Ishikawa (cell line): Measurements from ENCODE around the gene METRNL.

Experiments
- CEBPB ChIP-seq: IDR thresholded peaks from 2 replicates; pipeline ENCODE4 v1.6.1; 2012
- CREB1 ChIP-seq: IDR thresholded peaks from 2 replicates; pipeline ENCODE4 v1.6.1; 2012; ENCODE audit warnings: low read depth
- EP300 ChIP-seq: IDR thresholded peaks from 2 replicates; pipeline ENCODE4 v1.6.1; 2012; ENCODE audit warnings: borderline replicate concordance
- RAD21 ChIP-seq: IDR thresholded peaks from 2 replicates; pipeline ENCODE4 v1.6.1; 2012; ENCODE audit warnings: low read depth
- REST ChIP-seq: IDR thresholded peaks from 2 replicates; pipeline ENCODE4 v1.6.1; 2012; ENCODE audit warnings: low read depth, mild to moderate bottlenecking
- TAF1 ChIP-seq: IDR thresholded peaks from 2 replicates; pipeline ENCODE4 v1.6.1; 2012; ENCODE audit warnings: low read depth, mild to moderate bottlenecking
- TF ChIP-seq, protein P1 (sequence below): IDR thresholded peaks from 2 replicates; pipeline ENCODE4 v1.6.1; 2012

GRCh38 chr17:83138820-83139219 lies 59.4 kb downstream of the METRNL start:
- TF ChIP-seq EP300, result no peak
- TF ChIP-seq CREB1, result no peak
- TF ChIP-seq, protein P1, sequence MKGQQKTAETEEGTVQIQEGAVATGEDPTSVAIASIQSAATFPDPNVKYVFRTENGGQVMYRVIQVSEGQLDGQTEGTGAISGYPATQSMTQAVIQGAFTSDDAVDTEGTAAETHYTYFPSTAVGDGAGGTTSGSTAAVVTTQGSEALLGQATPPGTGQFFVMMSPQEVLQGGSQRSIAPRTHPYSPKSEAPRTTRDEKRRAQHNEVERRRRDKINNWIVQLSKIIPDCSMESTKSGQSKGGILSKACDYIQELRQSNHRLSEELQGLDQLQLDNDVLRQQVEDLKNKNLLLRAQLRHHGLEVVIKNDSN, result no peak
- no peak for TF ChIP-seq CEBPB
- no peak for TF ChIP-seq TAF1
- no peak for TF ChIP-seq REST
- no peak for TF ChIP-seq RAD21
